GM19025 (cell line): Measurements from ENCODE around the gene THEMIS.
"Not testable (repeated sequence)": the region's sequence is repeated elsewhere in the genome, so short reads cannot be mapped to it uniquely, and the experiment has no call there.

Experiments
- ATAC-seq: cut with Tn5 transposase; IDR thresholded peaks from one replicate; pipeline ENCODE4 v1.9.1; 2021; ENCODE audit warnings: mild to moderate bottlenecking, low read depth, moderate library complexity; ENCODE audit not compliant: unreplicated experiment

The THEMIS gene

GRCh38 chr6:127749095-127749494 lies 151.8 kb downstream of the THEMIS start:
- no peak for ATAC-seq

- no peak for ATAC-seq
Observed at GRCh38 chr6:127748290-127748689, 152.6 kb downstream of the THEMIS start.

GRCh38 chr6:127738423-127738822 lies 162.4 kb downstream of the THEMIS start:
- ATAC-seq: no peak

GRCh38 chr6:127737768-127738167 lies 163.1 kb downstream of the THEMIS start:
- no peak for ATAC-seq

GRCh38 chr6:127737009-127737486 lies 163.8 kb downstream of the THEMIS start:
- ATAC-seq: peak; percentile 81

- no peak for ATAC-seq
Observed at GRCh38 chr6:127732927-127733326, 167.9 kb downstream of the THEMIS start.

GRCh38 chr6:127727260-127727953 lies 173.5 kb downstream of the THEMIS start:
- no peak for ATAC-seq

- ATAC-seq: no peak
Observed at GRCh38 chr6:127725821-127726220, 175.0 kb downstream of the THEMIS start.

- ATAC-seq: no peak
Observed at GRCh38 chr6:127718694-127719093, 182.2 kb downstream of the THEMIS start.

- ATAC-seq: no peak
Observed at GRCh38 chr6:127717384-127717783, 183.5 kb downstream of the THEMIS start.

GRCh38 chr6:127716465-127716864 lies 184.4 kb downstream of the THEMIS start:
- ATAC-seq: no peak

- no peak for ATAC-seq
Observed at GRCh38 chr6:127710668-127711067, 190.2 kb downstream of the THEMIS start.

- no peak for ATAC-seq
Observed at GRCh38 chr6:127706216-127706615, 194.6 kb downstream of the THEMIS start.

- no peak for ATAC-seq
Observed at GRCh38 chr6:127695108-127695507, 205.8 kb downstream of the THEMIS start.

GRCh38 chr6:127691146-127691545 lies 209.7 kb downstream of the THEMIS start:
- ATAC-seq: no peak

- ATAC-seq: no peak
Observed at GRCh38 chr6:127690588-127690987, 210.3 kb downstream of the THEMIS start.

- no peak for ATAC-seq
Observed at GRCh38 chr6:127690092-127690491, 210.8 kb downstream of the THEMIS start.

GRCh38 chr6:127687490-127687889 lies 213.4 kb downstream of the THEMIS start:
- not testable (repeated sequence) for ATAC-seq

GRCh38 chr6:127686084-127686483 lies 214.8 kb downstream of the THEMIS start:
- no peak for ATAC-seq

GRCh38 chr6:127684501-127684900 lies 216.4 kb downstream of the THEMIS start:
- no peak for ATAC-seq
